SK-N-SH treated with all-trans-retinoic acid at 6 μM for 48 hours (cell line): ENCODE measurements around the gene KLHDC8A.
A peak's percentile ranks its signal among the peaks of the same experiment; 100 is the strongest.

Experiments used
- ATAC-seq: fragments of 200-7000 bp; cut with Tn5 transposase; 3 replicates; pipeline ENCODE4 v1.9.1; 2020; ENCODE audit warnings: mild to moderate bottlenecking, moderate library complexity
- BACH2 ChIP-seq: fragments of 250-450 bp; sonication (Bioruptor Pico); IDR thresholded peaks from 2 replicates; pipeline ENCODE4 v1.9.0; 2021; ENCODE audit warnings: mild to moderate bottlenecking, borderline replicate concordance
- CREB5 ChIP-seq: fragments of 250-450 bp; sonication (Bioruptor Pico); IDR thresholded peaks from 2 replicates; pipeline ENCODE4 v1.5.1; 2020; ENCODE audit warnings: low read depth, mild to moderate bottlenecking, moderate library complexity
- CSDC2 ChIP-seq: fragments of 250-450 bp; sonication (Bioruptor Pico); IDR thresholded peaks from 2 replicates; pipeline ENCODE4 v1.5.0; 2020; ENCODE audit warnings: mild to moderate bottlenecking, moderate library complexity
- CSRNP3 ChIP-seq: fragments of 250-450 bp; sonication (Bioruptor Pico); IDR thresholded peaks from 2 replicates; pipeline ENCODE4 v1.5.1; 2021; ENCODE audit warnings: mild to moderate bottlenecking, moderate library complexity
- ESRRG ChIP-seq: fragments of 250-450 bp; sonication (Bioruptor Pico); IDR thresholded peaks from 2 replicates; pipeline ENCODE4 v1.6.1; 2021; ENCODE audit warnings: mild to moderate bottlenecking
- GLIS3 ChIP-seq: fragments of 250-450 bp; sonication (Bioruptor Pico); IDR thresholded peaks from 2 replicates; pipeline ENCODE4 v1.5.0; 2020; ENCODE audit warnings: mild to moderate bottlenecking, moderate library complexity
- ISL1 ChIP-seq: fragments of 250-450 bp; sonication (Bioruptor Pico); IDR thresholded peaks from 2 replicates; pipeline ENCODE4 v2.1.2; 2022; ENCODE audit warnings: mild to moderate bottlenecking, moderate library complexity
- OSR1 ChIP-seq: fragments of 250-450 bp; sonication (Bioruptor Pico); IDR thresholded peaks from 2 replicates; pipeline ENCODE4 v1.8.0; 2022; ENCODE audit warnings: moderate library complexity, mild to moderate bottlenecking, inconsistent platforms
- POU6F1 ChIP-seq: fragments of 250-450 bp; sonication (Bioruptor Pico); IDR thresholded peaks from 2 replicates; pipeline ENCODE4 v1.8.0; 2021; ENCODE audit warnings: low read depth, mild to moderate bottlenecking, moderate library complexity, borderline replicate concordance
- PPARA ChIP-seq: fragments of 250-450 bp; sonication (Bioruptor Pico); IDR thresholded peaks from 2 replicates; pipeline ENCODE4 v1.5.0; 2020; ENCODE audit warnings: mild to moderate bottlenecking, borderline replicate concordance
- RARB ChIP-seq: fragments of 250-450 bp; sonication (Bioruptor Pico); IDR thresholded peaks from 2 replicates; pipeline ENCODE4 v1.8.0; 2021; ENCODE audit warnings: mild to moderate bottlenecking, moderate library complexity
- SNAI2 ChIP-seq: fragments of 250-450 bp; sonication (Bioruptor Pico); IDR thresholded peaks from 2 replicates; pipeline ENCODE4 v1.5.0; 2020; ENCODE audit warnings: mild to moderate bottlenecking, moderate library complexity
- TCF4 ChIP-seq: fragments of 250-450 bp; sonication (Bioruptor Pico); IDR thresholded peaks from 2 replicates; pipeline ENCODE4 v1.8.0; 2021; ENCODE audit warnings: mild to moderate bottlenecking, moderate library complexity, borderline replicate concordance
- TOX ChIP-seq: fragments of 250-450 bp; sonication (Bioruptor Pico); IDR thresholded peaks from 2 replicates; pipeline ENCODE4 v1.8.0; 2021; ENCODE audit warnings: mild to moderate bottlenecking, moderate library complexity, borderline replicate concordance
- TSHZ2 ChIP-seq: fragments of 250-450 bp; sonication (Bioruptor Pico); IDR thresholded peaks from 2 replicates; pipeline ENCODE4 v1.5.0; 2020; ENCODE audit warnings: mild to moderate bottlenecking, moderate library complexity
- ZC3H10 ChIP-seq: fragments of 250-450 bp; sonication (Bioruptor Pico); IDR thresholded peaks from 2 replicates; pipeline ENCODE4 v1.5.1; 2021; ENCODE audit warnings: mild to moderate bottlenecking, moderate library complexity
- ZFP3 ChIP-seq: fragments of 250-450 bp; sonication (Bioruptor Pico); IDR thresholded peaks from 2 replicates; pipeline ENCODE4 v1.5.0; 2020; ENCODE audit warnings: mild to moderate bottlenecking, moderate library complexity
- ZFP30 ChIP-seq: fragments of 450-650 bp; formaldehyde crosslinking; IDR thresholded peaks from 2 replicates; pipeline ENCODE4 v1.5.0; 2022; ENCODE audit warnings: mild to moderate bottlenecking, moderate library complexity
- ZNF565 ChIP-seq: fragments of 450-650 bp; formaldehyde crosslinking; conservative IDR thresholded peaks from 2 replicates; pipeline ENCODE4 v1.5.0; 2020; ENCODE audit warnings: low read depth, mild to moderate bottlenecking, moderate library complexity
- ZNF8 ChIP-seq: fragments of 450-650 bp; formaldehyde crosslinking; IDR thresholded peaks from 2 replicates; pipeline ENCODE4 v1.5.0; 2020; ENCODE audit warnings: mild to moderate bottlenecking, moderate library complexity

Gene KLHDC8A

GRCh38 chr1:205318231-205318991 is 38.3 kb downstream of the KLHDC8A start:
- TF ChIP-seq ZNF565 (CRISPR knock-in tag) (no peak), TOX (CRISPR knock-in tag) (no peak), ZNF8 (no peak), CSDC2 (no peak), ESRRG (CRISPR knock-in tag) (no peak), POU6F1 (CRISPR knock-in tag) (no peak), ZFP3 (CRISPR knock-in tag) (no peak), TCF4 (no peak), GLIS3 (CRISPR knock-in tag) (no peak), ZC3H10 (no peak), CSRNP3 (CRISPR knock-in tag) (no peak), PPARA (CRISPR knock-in tag) (no peak), CREB5 (CRISPR knock-in tag) (no peak), SNAI2 (CRISPR knock-in tag) (no peak)
- TF ChIP-seq, all 23 proteins: peak for 0
- ATAC-seq: no peak

- ATAC-seq: peak; percentile 41
These were observed 39.3 kb downstream of the KLHDC8A start for GRCh38 chr1:205317311-205317917.

More at GRCh38 chr1:205317311-205317917, 39.3 kb downstream of the KLHDC8A start:
- TF ChIP-seq ZNF565 (CRISPR knock-in tag) (no peak), ZFP3 (CRISPR knock-in tag) (no peak), TSHZ2 (CRISPR knock-in tag) (no peak), PPARA (CRISPR knock-in tag) (no peak), BACH2 (no peak), RARB (CRISPR knock-in tag) (no peak), OSR1 (CRISPR knock-in tag) (no peak), TOX (CRISPR knock-in tag) (no peak), ZNF8 (no peak), ZFP30 (no peak), POU6F1 (CRISPR knock-in tag) (no peak), ISL1 (CRISPR knock-in tag) (no peak), ZC3H10 (no peak), TCF4 (no peak), ESRRG (CRISPR knock-in tag) (no peak)
